ENCODE data around the gene FAM222B. TPM values are rescaled to one million over a fixed set of nuclear protein-coding genes. Genes with fewer than 3 reads are reported as not detected.

The FAM222B gene
- polyA plus RNA-seq, 1 donor from 2014 or later: 6.4 TPM

GRCh38 chr17:28834420-28834819 lies 8.2 kb downstream of the FAM222B start:
- no peaks in the 10 kb centered on the region for H4K20me1 ChIP-seq (ENCODE audit: insufficient read depth)
- no peak overlapping the region for H2AFZ ChIP-seq (ENCODE audit: low read depth, low read length)
- no peak overlapping the region for H3K27ac ChIP-seq (ENCODE audit: low read length)

GRCh38 chr17:28828294-28829040 lies 14.1 kb downstream of the FAM222B start:
- H4K20me1 ChIP-seq (ENCODE audit: insufficient read depth): no peaks in the 10 kb centered on the region
- no peak for TF ChIP-seq EP300 (conservative IDR thresholded peaks at IDR 0.05; ENCODE audit: poor library complexity, severe bottlenecking)
- no peak for TF ChIP-seq RAD21 (conservative IDR thresholded peaks at IDR 0.05)
- TF ChIP-seq TAF1 (IDR thresholded peaks at IDR 0.05; ENCODE audit: low read depth): no peak
- no peak for TF ChIP-seq POLR2AphosphoS5 (IDR thresholded peaks at IDR 0.05)
- TF ChIP-seq EZH2 (IDR thresholded peaks at IDR 0.05; ENCODE audit: borderline replicate concordance, insufficient read depth, low read length, poor library complexity, severe bottlenecking): no peak
- no peak for TF ChIP-seq SMC3 (conservative IDR thresholded peaks at IDR 0.05; ENCODE audit: poor library complexity)
- TF ChIP-seq REST (IDR thresholded peaks at IDR 0.05; ENCODE audit: borderline replicate concordance): no peak

More at GRCh38 chr17:28834420-28834819, 8.2 kb downstream of the FAM222B start:
- no peaks in the 10 kb centered on the region for H3K9me2 ChIP-seq (ENCODE audit: insufficient read depth, low read length)
- H3K27me3 ChIP-seq (ENCODE audit: insufficient read depth, low read depth, low read length): no peaks in the 10 kb centered on the region
- no peaks in the 10 kb centered on the region for H3K9me3 ChIP-seq (ENCODE audit: low read length)
- H3K9ac ChIP-seq (ENCODE audit: low read length): no peak overlapping the region
- no peaks in the 10 kb centered on the region for H3F3A ChIP-seq (ENCODE audit: insufficient read depth, low read length, poor library complexity, severe bottlenecking)
- H3K36me3 ChIP-seq (ENCODE audit: insufficient read depth, low read length): no peaks in the 10 kb centered on the region
- TF ChIP-seq EZH2 (IDR thresholded peaks at IDR 0.05; ENCODE audit: borderline replicate concordance, insufficient read depth, low read length, poor library complexity, severe bottlenecking) (no peak), EP300 (conservative IDR thresholded peaks at IDR 0.05; ENCODE audit: poor library complexity, severe bottlenecking) (no peak), SMC3 (conservative IDR thresholded peaks at IDR 0.05; ENCODE audit: poor library complexity) (no peak), CTCF (IDR thresholded peaks at IDR 0.05; ENCODE audit: poor library complexity, severe bottlenecking) (no peak), RAD21 (conservative IDR thresholded peaks at IDR 0.05) (no peak), POLR2AphosphoS5 (IDR thresholded peaks at IDR 0.05) (no peak), MXI1 (conservative IDR thresholded peaks at IDR 0.05; ENCODE audit: poor library complexity, severe bottlenecking) (no peak), REST (IDR thresholded peaks at IDR 0.05; ENCODE audit: borderline replicate concordance) (no peak), TAF1 (IDR thresholded peaks at IDR 0.05; ENCODE audit: low read depth) (no peak)
- H3K4me2 ChIP-seq (ENCODE audit: low read length): no peak overlapping the region
- no peak overlapping the region for H3K4me3 ChIP-seq (ENCODE audit: low read length)
- H3K79me2 ChIP-seq (replicated peaks; ENCODE audit: insufficient read depth, low read length): peaks cover 14% of the 10 kb centered on the region

More at GRCh38 chr17:28828294-28829040, 14.1 kb downstream of the FAM222B start:
- Histone ChIP-seq H3K27ac (ENCODE audit: low read length) (no peak overlapping the region), H3K36me3 (ENCODE audit: insufficient read depth, low read length) (no peaks in the 10 kb centered on the region), H3K4me3 (ENCODE audit: low read length) (no peak overlapping the region), H3K79me2 (replicated peaks; ENCODE audit: insufficient read depth, low read length) (peaks cover 13% of the 10 kb centered on the region), H3K9me2 (ENCODE audit: insufficient read depth, low read length) (no peaks in the 10 kb centered on the region), H3K4me2 (ENCODE audit: low read length) (no peak overlapping the region), H3F3A (ENCODE audit: insufficient read depth, low read length, poor library complexity, severe bottlenecking) (no peaks in the 10 kb centered on the region), H2AFZ (ENCODE audit: low read depth, low read length) (no peak overlapping the region), H3K9ac (ENCODE audit: low read length) (no peak overlapping the region), H3K27me3 (ENCODE audit: insufficient read depth, low read depth, low read length) (no peaks in the 10 kb centered on the region), H3K9me3 (ENCODE audit: low read length) (no peaks in the 10 kb centered on the region)
